Kidney (tissue), 14 donors: ENCODE measurements around the gene EZH1. TPM values are rescaled to one million over a fixed set of nuclear protein-coding genes. Genes with fewer than 3 reads are reported as not detected.

ENCODE experiments used
- DNase-seq, 5 donors: peaks; one replicate each; pipeline ENCODE4 v3.0.0-alpha.2; 2013 to 2020
- FAIRE-seq: peaks from 2 replicates; lab custom pipeline; 2012; peaks lifted over from hg19 to GRCh38; lab: Jason Lieb, UNC
- H3K27ac ChIP-seq, 2 donors: one replicate each; pipeline ENCODE4 v1.7.0; 2013; ENCODE audit warnings: low read depth in 2 of 2, low read length in 2 of 2, inconsistent platforms in 1 of 2
- H3K27me3 ChIP-seq: one replicate; pipeline ENCODE4 v1.7.1; 2013; ENCODE audit warnings: low read length, inconsistent platforms; ENCODE audit not compliant: control insufficient read depth, insufficient read depth
- H3K36me3 ChIP-seq, 3 donors: one replicate each; pipeline versions ENCODE4 v1.7.0 to v1.7.1; 2013; ENCODE audit warnings: low read length in 3 of 3, control low read depth in 1 of 3, inconsistent platforms in 1 of 3; ENCODE audit not compliant: insufficient read depth in 3 of 3, control insufficient read depth in 2 of 3
- H3K4me1 ChIP-seq, 3 donors: one replicate each; pipeline versions ENCODE4 v1.7.0 to v1.7.1; 2013; ENCODE audit warnings: low read length in 3 of 3, inconsistent platforms in 1 of 3, low read depth in 1 of 3; ENCODE audit not compliant: control insufficient read depth in 2 of 3, insufficient read depth in 2 of 3
- H3K4me3 ChIP-seq, 3 donors: one replicate each; pipeline versions ENCODE4 v1.7.0 to v1.8.1; 2013; ENCODE audit warnings: low read length in 3 of 3, control low read depth in 1 of 3, inconsistent platforms in 1 of 3
- H3K9ac ChIP-seq, 3 donors: one replicate each; pipeline versions ENCODE4 v1.7.0 to v1.7.1; 2013; ENCODE audit warnings: low read length in 3 of 3, control low read depth in 1 of 3, inconsistent platforms in 1 of 3
- H3K9me3 ChIP-seq, 3 donors: one replicate each; pipeline versions ENCODE4 v1.7.0 to v1.7.1; 2013; ENCODE audit warnings: low read length in 3 of 3, control low read depth in 1 of 3, inconsistent platforms in 1 of 3; ENCODE audit not compliant: control insufficient read depth in 2 of 3, insufficient read depth in 1 of 3
- intact Hi-C: fragments of 100-400 bp; cut with DNase I; formaldehyde crosslinking; loops from one replicate; pipeline ENCODE4 v1.11.1; 2022
- polyA plus RNA-seq: library from polyadenylated mRNA; stranded (reverse); fragments of 350-450 nt; fragmentation: Illumina TruSeq; extraction: RNeasy Lipid Tissue Mini Kit (QIAGEN cat#74804); gene quantifications from one replicate; pipeline ENCODE4 v1.2.3, GENCODE V29; 2014; ENCODE audit warnings: low read depth, low replicate concordance; ENCODE audit not compliant: insufficient read depth
- total RNA-seq: library from RNA; stranded (reverse); fragmentation: NEBNext Ultra II Directional; extraction: Animal tissue kit (Norgen Biotek cat#: 25700); gene quantifications from one replicate; pipeline ENCODE4 v1.2.1, GENCODE V29; 2021
- TF ChIP-seq, protein P1 (sequence below): IDR thresholded peaks from 3 replicates; pipeline ENCODE4 v1.5.1; 2012; ENCODE audit warnings: mild to moderate bottlenecking, moderate library complexity, borderline replicate concordance; ENCODE audit not compliant: insufficient read depth; ENCODE audit errors: extremely low read depth
- donor health status: control.
- donor health status: control.
- donor health status: control.
- donor health status: control.
- donor health status: control.
- donor health status: DM: yes; HTN: yes; CAD: no.
- donor health status: Normal renal cell carcinoma (clear cell type).

EZH1 gene
- total and polyA plus RNA-seq, 2 donors from 2014 or later = 20.8 to 59.2 TPM

DNA sequence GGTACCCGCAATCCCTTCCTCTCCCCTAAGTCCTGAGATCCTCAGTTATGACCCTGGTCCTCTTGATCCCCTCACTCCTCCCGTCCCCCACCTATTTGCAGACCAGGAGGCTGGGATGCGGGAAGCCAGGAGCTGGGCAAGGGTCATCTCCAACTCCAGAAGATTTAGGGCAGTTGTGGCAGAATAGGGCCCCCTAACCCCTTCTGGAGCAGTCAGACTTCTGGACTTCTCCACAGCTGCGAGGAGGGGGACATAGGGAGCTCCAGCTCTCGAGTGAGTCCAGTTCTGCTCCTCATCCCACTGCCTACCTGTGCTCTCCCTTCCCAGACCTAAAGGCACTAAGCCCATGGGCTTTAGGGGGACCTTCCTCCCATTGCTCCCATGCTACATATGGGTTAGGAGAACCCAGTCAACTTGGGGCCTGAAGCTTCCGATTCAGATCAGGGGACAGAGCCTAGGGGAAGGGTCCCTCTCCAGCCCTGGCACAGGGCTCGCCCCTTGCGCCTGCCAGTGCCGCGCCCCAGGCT lies 36.9 kb upstream of the EZH1 start:
- H3K4me1 ChIP-seq = peaks cover 0 to 10% (median 2%) of the 10 kb centered on the region in 3 donors
- no peaks in the 10 kb centered on the region for H3K9me3 ChIP-seq
- intact Hi-C loops = no loop called here
- H3K27ac ChIP-seq = peak overlapping the region; percentile 78 to 82
- no peak for DNase-seq
- peak overlapping the region in 2 of 3 donors; percentile 71 to 79 for H3K4me3 ChIP-seq
- peaks cover 44% of the 10 kb centered on the region for H3K27me3 ChIP-seq
- no peak for FAIRE-seq
- H3K9ac ChIP-seq = peak overlapping the region in 2 of 3 donors; percentile 58 to 88
- peaks cover 0 to 17% (median 7%) of the 10 kb centered on the region in 3 donors for H3K36me3 ChIP-seq
- TF ChIP-seq, protein P1, sequence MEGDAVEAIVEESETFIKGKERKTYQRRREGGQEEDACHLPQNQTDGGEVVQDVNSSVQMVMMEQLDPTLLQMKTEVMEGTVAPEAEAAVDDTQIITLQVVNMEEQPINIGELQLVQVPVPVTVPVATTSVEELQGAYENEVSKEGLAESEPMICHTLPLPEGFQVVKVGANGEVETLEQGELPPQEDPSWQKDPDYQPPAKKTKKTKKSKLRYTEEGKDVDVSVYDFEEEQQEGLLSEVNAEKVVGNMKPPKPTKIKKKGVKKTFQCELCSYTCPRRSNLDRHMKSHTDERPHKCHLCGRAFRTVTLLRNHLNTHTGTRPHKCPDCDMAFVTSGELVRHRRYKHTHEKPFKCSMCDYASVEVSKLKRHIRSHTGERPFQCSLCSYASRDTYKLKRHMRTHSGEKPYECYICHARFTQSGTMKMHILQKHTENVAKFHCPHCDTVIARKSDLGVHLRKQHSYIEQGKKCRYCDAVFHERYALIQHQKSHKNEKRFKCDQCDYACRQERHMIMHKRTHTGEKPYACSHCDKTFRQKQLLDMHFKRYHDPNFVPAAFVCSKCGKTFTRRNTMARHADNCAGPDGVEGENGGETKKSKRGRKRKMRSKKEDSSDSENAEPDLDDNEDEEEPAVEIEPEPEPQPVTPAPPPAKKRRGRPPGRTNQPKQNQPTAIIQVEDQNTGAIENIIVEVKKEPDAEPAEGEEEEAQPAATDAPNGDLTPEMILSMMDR = no peak

GRCh38 chr17:42780851-42781638 lies 36.2 kb upstream of the EZH1 start:
- FAIRE-seq = no peak
- peaks cover 0 to 10% (median 2%) of the 10 kb centered on the region in 3 donors for H3K4me1 ChIP-seq
- DNase-seq = peak in 1 of 5 donors; percentile 67
- H3K27ac ChIP-seq = peak overlapping the region; percentile 78 to 82
- H3K9me3 ChIP-seq = no peaks in the 10 kb centered on the region
- TF ChIP-seq, protein P1 = no peak
- H3K9ac ChIP-seq = peak overlapping the region; percentile 15 to 88 (median 58)
- peaks cover 0 to 17% (median 9%) of the 10 kb centered on the region in 3 donors for H3K36me3 ChIP-seq
- H3K27me3 ChIP-seq = peaks cover 40% of the 10 kb centered on the region
- intact Hi-C loops = no loop called here
- H3K4me3 ChIP-seq = peak overlapping the region; percentile 57 to 79 (median 71)

DNA sequence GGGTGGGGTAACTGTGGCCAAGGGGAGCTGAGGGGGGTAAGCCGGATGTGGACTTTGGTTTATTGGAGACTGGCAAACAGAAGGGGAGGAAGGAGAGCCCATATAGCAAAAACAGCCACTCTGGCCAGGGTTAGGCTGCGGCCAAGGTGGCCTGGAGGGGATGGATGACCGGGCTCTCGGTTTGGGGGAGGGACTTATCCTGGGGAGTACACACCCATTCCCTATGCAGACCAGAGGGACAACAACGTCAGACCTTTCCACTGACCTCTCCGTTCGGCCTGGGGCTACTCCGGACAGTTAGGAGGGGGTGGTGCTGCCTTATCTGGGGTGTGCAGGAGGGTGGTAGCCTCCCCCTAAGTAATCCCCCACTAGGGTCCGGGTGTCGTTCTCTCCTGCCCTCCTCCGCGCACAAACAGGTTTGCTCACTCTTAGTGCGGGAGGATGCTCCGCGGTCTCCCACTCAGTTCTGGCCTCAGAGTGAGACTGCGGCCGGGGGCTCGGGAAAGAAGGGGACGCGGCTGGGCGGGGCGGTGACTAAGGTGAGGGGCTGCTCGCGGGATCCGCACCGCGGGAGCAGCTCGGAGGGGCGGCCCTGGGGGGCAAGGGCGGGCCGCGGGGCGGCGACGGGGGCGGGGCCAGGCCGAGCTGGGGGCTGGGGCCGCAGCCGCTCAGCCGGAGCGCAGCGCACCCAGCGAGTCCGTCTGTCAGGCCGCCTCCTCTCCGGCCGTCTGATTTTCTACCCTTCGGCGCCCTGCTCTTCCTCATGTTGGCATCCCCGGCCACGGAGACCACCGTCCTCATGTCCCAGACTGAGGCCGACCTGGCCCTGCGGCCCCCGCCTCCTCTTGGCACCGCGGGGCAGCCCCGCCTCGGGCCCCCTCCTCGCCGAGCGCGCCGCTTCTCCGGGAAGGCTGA lies 35.4 kb upstream of the EZH1 start, which contains the start of gene WNK4:
Gene WNK4 (plus strand): TSS at position 675 of the 915 bp plus-strand sequence. CDS start 89 bp downstream, at position 764.
- intact Hi-C loops = no loop called here
- H3K27me3 ChIP-seq = peaks cover 33% of the 10 kb centered on the region
- DNase-seq (peak; percentile 39 to 81 (median 59)), FAIRE-seq (no peak)
- H3K36me3 ChIP-seq = peaks cover 4 to 26% (median 12%) of the 10 kb centered on the region in 3 donors
- H3K9me3 ChIP-seq = no peaks in the 10 kb centered on the region
- H3K4me3 ChIP-seq = peak within 1 kb of the TSS; percentile 57 to 79 (median 71)
- H3K9ac ChIP-seq = peak within 1 kb of the TSS; percentile 15 to 88 (median 58)
- H3K4me1 ChIP-seq = peaks cover 0 to 10% (median 2%) of the 10 kb centered on the region in 3 donors
- peak within 1 kb of the TSS; percentile 82 to 85 for H3K27ac ChIP-seq
- TF ChIP-seq, protein P1 = no peak
